Measurements from ENCODE around the gene FOXK2. TPM values are rescaled to one million over a fixed set of nuclear protein-coding genes. Genes with fewer than 3 reads are reported as not detected.
A peak's percentile ranks its signal among the peaks of the same experiment; 100 is the strongest.
"Not testable (repeated sequence)": the region's sequence is repeated elsewhere in the genome, so short reads cannot be mapped to it uniquely, and the experiment has no call there.

The FOXK2 gene
- total RNA-seq, 1 donor from 2014 or later: 88.3 TPM

DNA sequence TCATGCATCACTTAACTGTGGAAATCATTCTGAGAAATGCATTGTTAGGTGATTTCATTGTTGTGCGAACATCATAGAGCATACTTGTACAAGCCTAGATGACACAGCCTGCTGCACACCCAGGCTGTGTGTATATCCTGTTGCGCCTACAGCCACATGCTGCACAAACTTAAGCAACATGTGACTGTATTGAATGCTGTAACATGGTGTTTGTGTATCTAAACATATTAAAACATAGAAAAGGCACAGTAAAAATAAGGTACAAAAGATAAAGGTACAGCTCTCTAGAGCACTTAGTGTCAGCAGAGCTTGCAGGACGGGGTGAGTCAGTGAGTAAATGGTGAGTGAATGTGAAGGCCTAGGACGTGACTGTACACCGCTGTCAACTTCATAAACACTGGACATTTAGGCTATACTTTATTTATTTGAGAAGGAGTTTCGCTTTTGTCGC lies 11.9 kb downstream of the FOXK2 start:
- DNase-seq (ENCODE audit: low spot score in 2 of 2, unreplicated experiment in 2 of 2): no peak
- H3K4me1 Mint-ChIP-seq: peaks cover 64% of the 10 kb centered on the region

DNA sequence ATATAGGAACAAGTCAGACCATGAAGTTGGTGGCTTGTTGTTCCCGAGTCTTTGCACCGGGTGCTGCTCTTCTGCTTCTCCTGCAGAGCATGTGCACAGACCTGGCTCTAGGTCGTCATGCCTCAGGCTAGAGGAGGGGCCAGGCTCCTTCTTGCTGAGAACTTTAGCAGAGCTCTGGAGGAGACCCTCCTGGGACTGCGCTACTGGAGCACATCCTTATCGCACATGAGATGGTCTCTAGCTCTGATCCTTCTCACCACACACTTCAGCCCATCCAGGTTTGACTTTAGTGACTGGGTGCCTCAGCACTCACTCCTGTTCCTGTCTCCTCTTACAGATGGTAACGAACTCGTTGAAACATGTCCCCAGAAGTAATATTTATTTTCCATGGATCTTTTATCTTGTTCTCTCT lies 14.9 kb downstream of the FOXK2 start:
- H3K9me3 Mint-ChIP-seq: no peaks in the 10 kb centered on the region
- no peaks in the 10 kb centered on the region for H3K27me3 Mint-ChIP-seq (ENCODE audit: low read depth)
- no peak for DNase-seq (ENCODE audit: low spot score in 2 of 2, unreplicated experiment in 2 of 2)
- peaks cover 62% of the 10 kb centered on the region for H3K4me1 Mint-ChIP-seq
- peak overlapping the region; percentile 19 for H3K4me3 Mint-ChIP-seq
- no peaks in the 10 kb centered on the region for H3K36me3 Mint-ChIP-seq
- TF ChIP-seq, protein P1, sequence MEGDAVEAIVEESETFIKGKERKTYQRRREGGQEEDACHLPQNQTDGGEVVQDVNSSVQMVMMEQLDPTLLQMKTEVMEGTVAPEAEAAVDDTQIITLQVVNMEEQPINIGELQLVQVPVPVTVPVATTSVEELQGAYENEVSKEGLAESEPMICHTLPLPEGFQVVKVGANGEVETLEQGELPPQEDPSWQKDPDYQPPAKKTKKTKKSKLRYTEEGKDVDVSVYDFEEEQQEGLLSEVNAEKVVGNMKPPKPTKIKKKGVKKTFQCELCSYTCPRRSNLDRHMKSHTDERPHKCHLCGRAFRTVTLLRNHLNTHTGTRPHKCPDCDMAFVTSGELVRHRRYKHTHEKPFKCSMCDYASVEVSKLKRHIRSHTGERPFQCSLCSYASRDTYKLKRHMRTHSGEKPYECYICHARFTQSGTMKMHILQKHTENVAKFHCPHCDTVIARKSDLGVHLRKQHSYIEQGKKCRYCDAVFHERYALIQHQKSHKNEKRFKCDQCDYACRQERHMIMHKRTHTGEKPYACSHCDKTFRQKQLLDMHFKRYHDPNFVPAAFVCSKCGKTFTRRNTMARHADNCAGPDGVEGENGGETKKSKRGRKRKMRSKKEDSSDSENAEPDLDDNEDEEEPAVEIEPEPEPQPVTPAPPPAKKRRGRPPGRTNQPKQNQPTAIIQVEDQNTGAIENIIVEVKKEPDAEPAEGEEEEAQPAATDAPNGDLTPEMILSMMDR (IDR thresholded peaks at IDR 0.05; ENCODE audit: unreplicated experiment): no peak
- peak overlapping the region; percentile 92 for H3K27ac Mint-ChIP-seq

More for the DNA sequence above, 11.9 kb downstream of the FOXK2 start:
- H3K27ac Mint-ChIP-seq: peak overlapping the region; percentile 85
- no peak overlapping the region for H3K4me3 Mint-ChIP-seq
- H3K36me3 Mint-ChIP-seq: no peaks in the 10 kb centered on the region
- TF ChIP-seq, protein P1 (IDR thresholded peaks at IDR 0.05; ENCODE audit: unreplicated experiment): no peak
- H3K9me3 Mint-ChIP-seq: no peaks in the 10 kb centered on the region
- no peaks in the 10 kb centered on the region for H3K27me3 Mint-ChIP-seq (ENCODE audit: low read depth)

DNA sequence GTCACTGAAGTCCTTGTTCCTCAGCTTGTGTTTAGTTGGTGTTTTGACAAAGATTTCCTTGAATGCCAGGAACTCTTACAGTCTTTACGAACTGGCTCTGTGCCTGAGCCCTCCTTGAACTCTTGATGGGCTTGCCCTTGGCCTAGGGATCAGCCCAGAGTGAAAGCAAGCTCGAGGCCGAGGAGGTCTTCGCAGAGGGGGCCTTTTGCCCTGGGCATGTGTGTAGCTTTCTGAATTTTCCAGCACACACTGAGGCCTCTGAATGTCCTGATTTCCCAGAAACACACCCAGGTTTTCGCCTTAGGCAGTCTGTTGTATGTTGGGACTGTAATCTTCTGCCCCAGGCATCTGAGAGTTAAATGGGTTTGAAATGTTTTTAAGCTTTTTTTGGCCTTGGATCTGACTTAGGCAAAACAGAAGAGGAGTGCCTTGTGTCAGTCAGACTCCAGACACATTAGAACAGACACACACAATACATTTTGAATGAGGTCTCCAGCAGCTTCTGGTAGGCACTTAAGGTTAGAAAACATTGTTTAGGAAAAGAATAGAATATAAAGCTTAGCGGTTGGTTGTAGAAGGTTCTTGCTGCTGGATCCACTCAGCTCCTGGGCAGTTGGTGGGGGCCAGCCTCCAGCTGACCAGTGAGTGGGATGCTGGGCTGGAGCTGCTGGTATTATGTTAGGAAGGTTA lies 17.1 kb downstream of the FOXK2 start:
- Mint-ChIP-seq H3K27ac (peak overlapping the region; percentile 92), H3K36me3 (no peaks in the 10 kb centered on the region), H3K4me1 (peaks cover 51% of the 10 kb centered on the region), H3K27me3 (ENCODE audit: low read depth) (no peaks in the 10 kb centered on the region), H3K4me3 (no peak overlapping the region), H3K9me3 (no peaks in the 10 kb centered on the region)
- TF ChIP-seq, protein P1 (IDR thresholded peaks at IDR 0.05; ENCODE audit: unreplicated experiment): no peak
- DNase-seq (ENCODE audit: low spot score in 2 of 2, unreplicated experiment in 2 of 2): no peak

DNA sequence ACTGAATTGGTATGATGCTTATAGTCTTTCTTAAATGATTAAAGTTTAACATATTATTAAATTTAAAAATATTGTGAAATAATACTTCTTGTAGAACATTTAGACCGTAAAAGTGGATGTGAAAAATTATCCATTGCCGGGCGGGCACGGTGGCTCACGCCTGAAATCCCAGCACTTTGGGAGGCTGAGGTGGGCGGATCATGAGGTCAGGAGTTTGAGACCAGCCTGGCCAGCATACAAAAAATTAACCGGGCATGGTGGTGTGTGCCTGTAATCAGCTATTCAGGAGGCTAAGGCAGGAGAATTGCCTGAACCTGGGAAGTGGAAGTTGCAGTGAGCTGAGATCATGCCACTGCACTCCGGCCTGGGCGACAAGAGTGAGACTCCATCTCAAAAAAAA lies 17.7 kb downstream of the FOXK2 start:
- peak overlapping the region; percentile 92 for H3K27ac Mint-ChIP-seq
- H3K4me3 Mint-ChIP-seq; DNase-seq (ENCODE audit: low spot score in 2 of 2, unreplicated experiment in 2 of 2); H3K27me3 Mint-ChIP-seq (ENCODE audit: low read depth); H3K36me3 Mint-ChIP-seq; H3K9me3 Mint-ChIP-seq: not testable (repeated sequence)
- H3K4me1 Mint-ChIP-seq: peaks cover 51% of the 10 kb centered on the region

DNA sequence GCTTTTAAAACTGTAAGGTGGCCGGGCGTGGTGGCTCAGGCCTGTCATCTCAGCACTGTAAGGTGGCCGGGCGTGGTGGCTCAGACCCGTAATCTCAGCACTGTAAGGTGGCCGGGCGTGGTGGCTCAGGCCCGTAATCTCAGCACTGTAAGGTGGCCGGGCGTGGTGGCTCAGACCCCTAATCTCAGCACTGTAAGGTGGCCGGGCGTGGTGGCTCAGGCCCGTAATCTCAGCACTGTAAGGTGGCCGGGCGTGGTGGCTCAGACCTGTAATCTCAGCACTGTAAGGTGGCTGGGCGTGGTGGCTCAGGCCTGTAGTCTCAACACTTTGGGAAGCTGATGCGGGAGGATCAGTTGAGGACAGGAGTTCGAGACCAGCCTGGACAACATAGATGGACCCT lies 19.5 kb downstream of the FOXK2 start:
- not testable (repeated sequence) for DNase-seq (ENCODE audit: low spot score in 2 of 2, unreplicated experiment in 2 of 2); H3K36me3 Mint-ChIP-seq; H3K9me3 Mint-ChIP-seq; H3K4me3 Mint-ChIP-seq; H3K27me3 Mint-ChIP-seq (ENCODE audit: low read depth)
- Mint-ChIP-seq H3K27ac (peak overlapping the region; percentile 65), H3K4me1 (peaks cover 46% of the 10 kb centered on the region)

DNA sequence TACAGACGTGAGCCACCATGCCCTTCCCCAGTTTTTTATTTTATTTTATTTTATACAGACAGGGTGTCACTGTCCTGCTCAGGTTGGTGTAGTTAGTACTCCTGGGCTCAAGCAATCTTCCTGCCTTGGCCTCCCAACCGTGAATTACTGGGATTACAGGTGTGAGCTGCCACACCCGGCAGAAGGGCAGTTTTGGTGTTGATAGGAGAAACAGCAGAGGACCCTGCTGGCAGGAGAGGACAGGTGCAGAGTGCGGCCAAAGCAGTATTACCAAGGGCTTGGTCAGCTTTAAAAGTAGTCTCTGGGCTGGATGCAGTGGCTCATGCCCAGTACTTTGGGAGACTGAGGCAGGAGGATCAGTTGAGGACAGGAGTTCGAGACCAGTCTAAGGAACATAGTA lies 22.9 kb downstream of the FOXK2 start:
- DNase-seq (ENCODE audit: low spot score in 2 of 2, unreplicated experiment in 2 of 2): no peak
- Mint-ChIP-seq H3K27ac (peak overlapping the region; percentile 39), H3K4me1 (peaks cover 33% of the 10 kb centered on the region)

More for the DNA sequence above, 22.9 kb downstream of the FOXK2 start:
- Mint-ChIP-seq H3K9me3 (no peaks in the 10 kb centered on the region), H3K4me3 (no peak overlapping the region), H3K36me3 (no peaks in the 10 kb centered on the region), H3K27me3 (ENCODE audit: low read depth) (no peaks in the 10 kb centered on the region)
- TF ChIP-seq, protein P1 (IDR thresholded peaks at IDR 0.05; ENCODE audit: unreplicated experiment): no peak
